ENCODE data around the gene TPPP.
"Not testable (repeated sequence)": the region's sequence is repeated elsewhere in the genome, so short reads cannot be mapped to it uniquely, and the experiment has no call there.

TPPP gene

DNA sequence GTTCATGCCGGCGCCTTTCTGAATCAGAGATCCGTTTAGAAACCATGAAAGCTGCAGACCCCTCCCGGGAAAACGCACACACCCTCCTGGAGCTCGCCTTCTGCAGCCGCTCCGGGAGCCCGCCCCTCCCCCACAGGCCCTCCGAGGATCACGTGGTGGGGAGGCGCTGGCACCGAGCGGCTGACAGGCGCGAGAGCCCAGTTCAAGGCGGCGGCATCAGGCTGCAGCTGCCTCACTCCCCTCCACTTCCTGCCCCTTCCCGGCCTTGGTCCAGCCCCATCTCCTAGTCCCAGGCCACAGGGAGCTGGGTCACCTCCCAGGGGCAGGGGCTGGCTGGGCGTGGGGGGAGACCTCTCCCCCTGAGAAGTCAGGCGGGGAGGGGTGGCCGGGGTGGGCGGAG, 2.1 kb downstream of the TPPP start:
- H3K4me2 ChIP-seq (ENCODE audit: low read length); H3K4me3 ChIP-seq (ENCODE audit: low read length); H3K27me3 ChIP-seq (ENCODE audit: control insufficient read depth, insufficient read depth, low read length); H3K9me3 ChIP-seq (replicated peaks; ENCODE audit: low read length); H3K4me1 ChIP-seq (ENCODE audit: control insufficient read depth, insufficient read depth, low read length); H3K36me3 ChIP-seq (ENCODE audit: insufficient read depth, low read length); H3K9ac ChIP-seq (ENCODE audit: low read depth, low read length): not testable (repeated sequence)

DNA sequence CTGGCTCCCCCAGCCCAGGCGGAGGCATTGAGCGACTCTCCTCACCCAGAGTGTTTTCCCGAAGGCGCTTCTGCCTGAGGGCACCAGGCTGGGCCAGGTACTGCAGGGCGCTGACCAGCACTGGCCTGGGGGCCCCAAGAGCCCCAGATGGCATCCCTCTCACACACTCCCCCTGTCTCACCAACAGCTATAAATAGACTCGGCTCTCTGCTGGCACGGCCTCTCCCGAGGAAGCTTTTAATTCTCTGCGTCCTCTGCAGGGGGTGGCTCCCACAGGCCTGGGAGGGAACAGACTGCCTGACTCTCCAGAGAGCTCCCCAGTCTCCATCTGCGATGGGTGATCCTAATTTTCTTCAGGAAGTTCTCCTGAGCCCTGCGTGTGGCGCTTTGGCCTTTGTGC, 2.9 kb downstream of the TPPP start:
- H3K27me3 ChIP-seq (ENCODE audit: control insufficient read depth, insufficient read depth, low read length); H3K4me3 ChIP-seq (ENCODE audit: low read length); H3K9ac ChIP-seq (ENCODE audit: low read depth, low read length); H3K4me2 ChIP-seq (ENCODE audit: low read length); H3K36me3 ChIP-seq (ENCODE audit: insufficient read depth, low read length); H3K4me1 ChIP-seq (ENCODE audit: control insufficient read depth, insufficient read depth, low read length); H3K9me3 ChIP-seq (replicated peaks; ENCODE audit: low read length): not testable (repeated sequence)

DNA sequence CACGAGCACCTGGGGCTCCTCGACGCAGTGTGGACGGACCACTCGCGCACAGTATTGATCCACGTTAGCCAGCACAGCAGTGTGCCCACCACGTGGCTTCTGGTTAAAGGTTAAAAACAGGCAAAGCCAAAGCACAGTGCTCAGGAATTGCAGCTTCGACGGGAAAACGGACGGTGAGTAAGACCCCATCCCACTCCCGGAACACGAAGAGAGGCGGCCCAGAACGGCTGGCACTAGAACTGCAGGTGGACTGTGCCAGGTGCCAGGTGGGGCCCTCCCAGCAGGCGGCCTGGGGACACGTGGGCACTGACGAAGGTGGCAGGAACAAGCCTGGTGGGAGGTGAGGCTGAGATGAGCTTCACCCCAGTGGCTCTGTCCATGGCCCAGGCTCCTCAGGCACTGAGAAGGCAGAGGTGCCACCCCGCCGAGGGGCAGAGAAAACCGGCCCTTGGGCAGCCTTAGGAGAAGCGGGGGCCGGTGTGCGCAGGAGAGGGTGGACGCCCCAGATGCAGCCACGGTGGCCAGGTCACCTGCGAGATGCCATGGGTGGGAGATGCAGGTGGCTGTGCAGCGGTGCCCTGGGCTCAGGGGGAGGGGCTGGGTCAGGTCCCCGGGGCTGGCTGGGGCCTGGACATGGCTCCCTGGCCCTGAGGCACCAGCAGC, 4.7 kb downstream of the TPPP start:
- H3K4me3 ChIP-seq (ENCODE audit: low read length); H3K27me3 ChIP-seq (ENCODE audit: control insufficient read depth, insufficient read depth, low read length); H3K36me3 ChIP-seq (ENCODE audit: insufficient read depth, low read length); H3K4me1 ChIP-seq (ENCODE audit: control insufficient read depth, insufficient read depth, low read length); H3K4me2 ChIP-seq (ENCODE audit: low read length); H3K9ac ChIP-seq (ENCODE audit: low read depth, low read length); H3K9me3 ChIP-seq (replicated peaks; ENCODE audit: low read length): not testable (repeated sequence)

DNA sequence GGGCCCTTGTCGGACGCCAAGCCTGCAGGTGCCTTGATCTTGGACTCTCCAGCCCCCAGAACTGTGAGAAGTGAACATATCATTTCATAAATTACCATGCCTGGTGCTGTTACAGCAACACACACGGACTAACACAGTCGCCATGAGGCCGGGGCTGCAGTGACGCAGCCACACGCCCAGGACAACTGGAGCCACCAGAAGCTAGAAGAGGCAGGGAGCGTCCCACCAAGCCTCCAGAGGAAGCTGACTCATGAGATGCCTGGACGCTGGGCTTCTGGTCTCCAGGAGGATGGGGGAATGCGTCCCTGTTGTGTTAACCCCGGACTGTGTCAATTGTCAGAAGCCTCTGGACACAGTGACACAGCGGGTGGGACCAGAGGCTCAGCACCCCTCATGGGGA, 6.2 kb downstream of the TPPP start:
- H3K27me3 ChIP-seq (ENCODE audit: control insufficient read depth, insufficient read depth, low read length); H3K4me2 ChIP-seq (ENCODE audit: low read length); H3K4me1 ChIP-seq (ENCODE audit: control insufficient read depth, insufficient read depth, low read length); H3K9me3 ChIP-seq (replicated peaks; ENCODE audit: low read length); H3K9ac ChIP-seq (ENCODE audit: low read depth, low read length); H3K36me3 ChIP-seq (ENCODE audit: insufficient read depth, low read length); H3K4me3 ChIP-seq (ENCODE audit: low read length): not testable (repeated sequence)

DNA sequence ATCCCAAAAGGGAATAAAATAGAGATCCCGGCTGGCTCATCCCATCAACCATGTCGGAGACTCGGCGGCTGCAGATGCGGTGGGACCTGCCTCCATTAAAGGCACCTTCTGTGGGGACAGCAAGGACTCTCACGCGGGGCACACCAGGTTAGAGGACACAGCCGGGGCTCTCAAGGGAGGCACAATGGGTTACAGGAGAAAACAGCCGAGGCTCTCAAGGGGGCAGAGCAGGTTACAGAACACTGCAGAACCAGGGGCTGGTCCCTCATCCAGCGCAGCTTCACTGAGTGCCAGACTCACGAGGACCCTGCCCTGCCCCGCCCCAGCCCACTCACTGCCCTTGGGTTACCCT, 7.0 kb downstream of the TPPP start:
- H3K4me1 ChIP-seq (ENCODE audit: control insufficient read depth, insufficient read depth, low read length); H3K27me3 ChIP-seq (ENCODE audit: control insufficient read depth, insufficient read depth, low read length); H3K9me3 ChIP-seq (replicated peaks; ENCODE audit: low read length); H3K4me2 ChIP-seq (ENCODE audit: low read length); H3K4me3 ChIP-seq (ENCODE audit: low read length); H3K9ac ChIP-seq (ENCODE audit: low read depth, low read length); H3K36me3 ChIP-seq (ENCODE audit: insufficient read depth, low read length): not testable (repeated sequence)

DNA sequence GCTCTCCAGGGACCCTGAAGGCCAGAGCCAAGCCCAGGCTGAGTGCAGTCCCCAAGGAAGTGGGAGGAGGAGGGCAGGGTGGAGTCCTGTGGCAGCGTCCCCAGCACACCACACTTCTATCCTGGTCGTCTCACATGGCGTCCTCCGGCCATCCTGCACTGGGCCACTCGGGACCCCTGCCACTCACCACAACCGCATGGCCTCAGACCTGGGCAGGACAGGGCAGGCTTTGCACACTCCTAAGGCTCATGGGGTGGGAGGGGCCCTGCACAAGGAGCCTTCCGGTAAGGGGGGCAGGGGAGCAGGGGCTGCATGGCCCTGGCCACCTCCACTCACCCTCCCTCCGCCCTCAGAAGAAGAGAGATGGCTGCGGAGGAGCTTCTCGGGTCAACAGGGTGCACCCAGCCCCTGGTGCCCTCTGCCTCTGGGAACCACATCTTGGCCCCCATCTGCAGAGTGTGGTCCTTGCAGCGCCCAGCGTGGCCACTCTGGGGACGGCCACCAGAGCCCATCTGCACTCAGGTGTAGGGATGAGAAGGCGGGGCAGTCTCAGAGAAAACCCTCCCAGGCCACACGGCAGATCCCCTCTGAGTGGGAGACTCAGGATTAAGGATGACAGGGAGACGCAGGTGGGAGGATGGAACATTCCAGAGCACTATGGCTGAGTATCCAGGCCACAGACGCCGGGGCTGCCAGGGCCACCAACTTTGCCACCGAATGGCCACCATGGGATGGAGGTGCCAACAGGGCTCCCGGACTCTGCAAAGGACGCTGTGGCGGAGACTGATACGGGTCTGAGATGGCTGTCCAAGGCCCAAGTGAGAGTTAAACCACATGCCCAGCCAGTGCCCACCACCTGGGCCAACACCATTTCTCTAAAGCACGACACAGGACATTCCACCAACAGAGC, 7.6 kb downstream of the TPPP start:
- no peaks in the 10 kb centered on the region for H3K9me3 ChIP-seq (replicated peaks; ENCODE audit: low read length)

DNA sequence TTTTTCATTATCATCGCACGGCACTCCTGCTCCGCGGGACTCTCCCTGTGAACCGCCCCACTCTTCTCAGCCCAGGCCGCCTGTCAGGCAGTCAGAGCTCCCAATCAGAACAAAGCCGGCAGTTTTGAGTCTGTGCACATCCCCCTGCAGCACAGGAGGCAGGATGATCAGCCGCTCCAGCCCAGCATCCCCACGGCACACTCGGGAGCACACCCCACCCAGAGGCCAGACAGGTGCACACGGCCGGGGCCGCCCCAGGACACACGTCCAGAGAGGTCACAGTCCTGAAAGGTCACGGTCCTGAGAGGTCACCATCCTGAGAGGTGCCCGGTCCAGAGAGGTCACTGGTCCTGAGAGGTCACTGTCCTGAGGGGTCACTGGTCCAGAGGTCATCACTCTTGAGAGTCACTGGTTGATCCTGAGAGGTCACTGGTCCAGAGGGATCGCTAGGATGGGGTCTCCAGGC, 8.4 kb downstream of the TPPP start:
- Histone ChIP-seq H3K36me3 (ENCODE audit: insufficient read depth, low read length) (no peaks in the 10 kb centered on the region), H3K4me3 (ENCODE audit: low read length) (no peak overlapping the region), H3K27me3 (ENCODE audit: control insufficient read depth, insufficient read depth, low read length) (peaks cover 3% of the 10 kb centered on the region), H3K9ac (ENCODE audit: low read depth, low read length) (no peak overlapping the region), H3K4me2 (ENCODE audit: low read length) (no peak overlapping the region), H3K9me3 (replicated peaks; ENCODE audit: low read length) (no peaks in the 10 kb centered on the region), H3K4me1 (ENCODE audit: control insufficient read depth, insufficient read depth, low read length) (no peaks in the 10 kb centered on the region)

More for the DNA sequence above, 7.6 kb downstream of the TPPP start:
- no peaks in the 10 kb centered on the region for H3K36me3 ChIP-seq (ENCODE audit: insufficient read depth, low read length)
- H3K9ac ChIP-seq (ENCODE audit: low read depth, low read length), result no peak overlapping the region
- no peaks in the 10 kb centered on the region for H3K4me1 ChIP-seq (ENCODE audit: control insufficient read depth, insufficient read depth, low read length)
- no peak overlapping the region for H3K4me2 ChIP-seq (ENCODE audit: low read length)
- peaks cover 3% of the 10 kb centered on the region for H3K27me3 ChIP-seq (ENCODE audit: control insufficient read depth, insufficient read depth, low read length)
- H3K4me3 ChIP-seq (ENCODE audit: low read length), result no peak overlapping the region

DNA sequence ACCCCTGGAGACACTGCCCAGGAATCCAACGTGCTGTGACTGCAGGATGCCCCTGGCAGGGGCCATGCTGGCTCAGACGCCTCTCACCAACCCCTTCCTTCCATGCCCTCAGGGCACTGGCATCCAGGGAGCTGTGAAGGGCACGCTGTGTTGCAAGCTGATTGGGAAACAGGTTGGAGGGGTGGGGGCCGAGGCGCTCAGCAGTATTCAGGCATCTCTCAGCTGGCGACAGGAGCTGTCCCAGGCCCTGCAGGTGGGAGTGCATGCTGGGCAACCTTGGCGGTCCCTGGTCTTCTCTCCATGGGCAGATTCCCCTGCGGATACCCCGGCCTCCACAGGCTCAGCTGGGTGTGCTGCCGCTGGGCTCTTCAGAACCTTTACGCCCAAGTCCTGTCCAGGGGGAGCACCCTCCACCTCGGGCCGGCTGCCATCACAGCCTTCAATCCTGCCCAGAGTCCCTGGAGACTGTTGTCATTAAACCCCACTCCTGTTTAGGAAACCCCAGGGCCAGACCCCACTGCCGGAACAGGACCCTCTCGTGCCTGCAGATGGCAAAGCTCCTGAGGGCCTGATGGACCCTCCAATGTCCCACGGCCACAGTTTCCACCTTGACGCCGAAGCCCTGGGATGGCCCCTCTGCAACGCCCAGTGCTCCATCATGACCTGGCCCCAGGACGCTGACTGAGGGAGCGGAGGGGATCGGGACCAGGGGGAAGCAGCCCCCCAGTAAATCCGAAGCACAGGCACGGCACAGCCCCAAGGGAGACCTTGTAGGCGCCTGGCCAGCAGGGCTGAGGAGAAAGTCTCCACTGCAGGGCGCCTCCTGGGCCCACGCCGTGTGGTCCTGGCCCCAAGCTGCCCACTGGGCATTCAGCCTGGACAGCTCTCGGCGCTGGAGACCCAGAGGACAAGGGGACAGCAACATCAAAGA, 9.3 kb downstream of the TPPP start:
- H3K4me2 ChIP-seq (ENCODE audit: low read length), result no peak overlapping the region
- H3K36me3 ChIP-seq (ENCODE audit: insufficient read depth, low read length), result no peaks in the 10 kb centered on the region
- no peaks in the 10 kb centered on the region for H3K9me3 ChIP-seq (replicated peaks; ENCODE audit: low read length)
- peaks cover 3% of the 10 kb centered on the region for H3K27me3 ChIP-seq (ENCODE audit: control insufficient read depth, insufficient read depth, low read length)
- no peaks in the 10 kb centered on the region for H3K4me1 ChIP-seq (ENCODE audit: control insufficient read depth, insufficient read depth, low read length)
- H3K4me3 ChIP-seq (ENCODE audit: low read length), result no peak overlapping the region
- no peak overlapping the region for H3K9ac ChIP-seq (ENCODE audit: low read depth, low read length)

DNA sequence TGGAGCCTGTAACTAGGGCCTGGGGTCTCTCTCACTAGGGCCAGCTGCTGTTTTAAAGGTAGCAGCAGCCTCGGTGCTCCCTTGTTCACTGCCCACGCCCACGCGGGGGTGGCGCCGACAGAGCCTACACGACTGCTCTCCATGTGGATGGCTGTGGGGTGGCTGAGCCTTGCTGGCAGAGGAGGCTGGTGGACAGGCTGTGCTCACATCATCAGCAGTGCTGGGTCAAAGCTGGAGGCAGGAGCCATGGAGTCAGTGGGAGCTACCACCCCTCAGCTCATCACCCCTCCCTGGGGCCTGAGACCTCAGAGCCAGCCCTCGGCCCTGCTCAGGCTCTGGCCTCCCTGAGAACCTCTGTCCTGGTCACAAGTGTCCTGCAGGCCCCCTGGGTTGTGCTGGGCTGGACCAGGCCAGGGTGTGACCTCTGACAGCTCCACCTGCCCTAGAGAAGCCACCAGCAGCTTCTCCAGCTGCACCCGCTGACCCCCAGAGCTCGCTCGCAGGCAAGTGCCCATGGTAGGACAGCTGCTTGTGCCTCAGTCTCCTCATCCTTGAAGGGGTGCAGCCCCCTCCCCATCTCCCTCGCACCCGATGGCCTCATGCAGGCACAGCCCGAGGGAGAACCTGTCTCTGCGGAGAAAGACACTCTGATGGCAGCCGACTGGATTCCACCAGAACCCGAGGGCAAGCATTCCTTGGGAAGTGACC, 10.3 kb downstream of the TPPP start:
- H3K36me3 ChIP-seq (ENCODE audit: insufficient read depth, low read length); H3K9me3 ChIP-seq (replicated peaks; ENCODE audit: low read length); H3K9ac ChIP-seq (ENCODE audit: low read depth, low read length); H3K4me3 ChIP-seq (ENCODE audit: low read length); H3K27me3 ChIP-seq (ENCODE audit: control insufficient read depth, insufficient read depth, low read length); H3K4me1 ChIP-seq (ENCODE audit: control insufficient read depth, insufficient read depth, low read length); H3K4me2 ChIP-seq (ENCODE audit: low read length): not testable (repeated sequence)

DNA sequence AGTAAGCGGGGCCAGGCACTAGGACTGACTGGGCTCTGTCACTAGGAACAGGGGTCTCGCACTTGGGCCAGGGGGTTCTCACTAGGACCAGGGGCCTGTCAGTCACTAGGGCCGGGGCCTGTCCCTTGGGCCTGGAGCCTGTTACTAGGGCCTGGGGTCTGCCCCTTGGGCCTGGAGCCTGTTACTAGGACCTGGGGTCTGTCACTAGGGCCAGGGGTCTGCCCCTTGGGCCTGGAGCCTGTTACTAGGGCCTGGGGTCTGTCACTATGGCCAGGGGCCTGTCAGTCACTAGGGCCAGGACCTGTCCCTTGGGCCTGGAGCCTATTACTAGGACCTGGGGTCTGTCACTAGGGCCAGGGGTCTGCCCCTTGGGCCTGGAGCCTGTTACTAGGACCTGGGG, 10.9 kb downstream of the TPPP start:
- H3K4me2 ChIP-seq (ENCODE audit: low read length); H3K27me3 ChIP-seq (ENCODE audit: control insufficient read depth, insufficient read depth, low read length); H3K9me3 ChIP-seq (replicated peaks; ENCODE audit: low read length); H3K4me1 ChIP-seq (ENCODE audit: control insufficient read depth, insufficient read depth, low read length); H3K9ac ChIP-seq (ENCODE audit: low read depth, low read length); H3K36me3 ChIP-seq (ENCODE audit: insufficient read depth, low read length); H3K4me3 ChIP-seq (ENCODE audit: low read length): not testable (repeated sequence)
